Natural killer cell (primary cell): ENCODE results near the gene PHF2. TPM values are rescaled to one million over a fixed set of nuclear protein-coding genes. Genes with fewer than 3 reads are reported as not detected.
A peak's percentile ranks its signal among the peaks of the same experiment; 100 is the strongest.

Experiments
- ATAC-seq, 3 donors: fragments of 150-1000 bp in 2 of 3; fragments of 200-7000 bp in 1 of 3; cut with Tn5 transposase; 1 replicate in 1 of 3; 2 replicates in 2 of 3; pipeline ENCODE4 v1.10.0; 2021; ENCODE audit warnings: mild to moderate bottlenecking in 2 of 3, moderate library complexity in 2 of 3
- DNase-seq, 2 donors: peaks; one replicate each; pipeline versions ENCODE4 v3.0.0 to v3.0.0-alpha.2; 2013 to 2021; ENCODE audit warnings: mixed read lengths in 1 of 2
- H3K27ac ChIP-seq: one replicate; pipeline ENCODE4 v1.5.1; 2013; ENCODE audit warnings: mild to moderate bottlenecking, low read length
- H3K27me3 ChIP-seq: one replicate; pipeline ENCODE4 v1.6.1; 2013; ENCODE audit warnings: low read length; ENCODE audit not compliant: control insufficient read depth, insufficient read depth
- H3K36me3 ChIP-seq: one replicate; pipeline ENCODE4 v1.6.1; 2013; ENCODE audit warnings: low read length; ENCODE audit not compliant: control insufficient read depth, insufficient read depth
- H3K4me1 ChIP-seq: one replicate; pipeline ENCODE4 v1.6.1; 2013; ENCODE audit warnings: low read length; ENCODE audit not compliant: control insufficient read depth, insufficient read depth
- H3K4me3 ChIP-seq: one replicate; pipeline ENCODE4 v1.5.1; 2013; ENCODE audit warnings: low read length
- H3K9me3 ChIP-seq: one replicate; pipeline ENCODE4 v1.6.1; 2013; ENCODE audit warnings: low read length; ENCODE audit not compliant: control insufficient read depth, insufficient read depth
- H3K27ac Mint-ChIP-seq, 2 donors: one replicate each; pipeline ENCODE4 v1.8.0; 2022; ENCODE audit warnings: mild to moderate bottlenecking in 2 of 2, mixed read lengths in 2 of 2, moderate library complexity in 1 of 2
- H3K27me3 Mint-ChIP-seq, 2 donors: one replicate each; pipeline ENCODE4 v1.8.0; 2022; ENCODE audit warnings: low read depth in 2 of 2, mixed read lengths in 2 of 2
- H3K36me3 Mint-ChIP-seq: one replicate; pipeline ENCODE4 v1.8.0; 2022; ENCODE audit warnings: mixed read lengths
- H3K4me1 Mint-ChIP-seq, 2 donors: one replicate each; pipeline ENCODE4 v1.8.0; 2022; ENCODE audit warnings: mixed read lengths in 2 of 2
- H3K4me3 Mint-ChIP-seq: one replicate; pipeline ENCODE4 v1.8.0; 2022; ENCODE audit warnings: mild to moderate bottlenecking, moderate library complexity, mixed read lengths
- H3K9me3 Mint-ChIP-seq, 2 donors: one replicate each; pipeline ENCODE4 v1.8.0; 2022; ENCODE audit warnings: mixed read lengths in 2 of 2
- WGBS: methylation state at CpG from one replicate; pipeline ENCODE4 v1.1.7; 2013; ENCODE audit warnings: missing lambda C conversion rate; ENCODE audit not compliant: insufficient coverage; 5-methylcytosine and 5-hydroxymethylcytosine counted together
- intact Hi-C: fragments of 100-400 bp; cut with micrococcal nuclease; formaldehyde crosslinking; loops from one replicate; pipeline ENCODE4 v1.14.2; 2022
- total RNA-seq, 4 donors: library from RNA; stranded (reverse); fragments of 120-200 nt in 1 of 4; gene quantifications; one replicate each; pipeline versions ENCODE4 v1.2.3 to v1.2.4, GENCODE V29; 2013 to 2022
- TF ChIP-seq, protein P1 (sequence below): fragments of 200-600 bp; IDR thresholded peaks from one replicate; pipeline ENCODE4 v1.8.0; 2022; ENCODE audit warnings: antibody characterized with exemption

PHF2 gene
- total RNA-seq, 3 donors from 2014 or later (not counting 1 experiment from before 2014, with no cell fraction given), result 24.8 to 28.1 (median 26.4) TPM

DNA sequence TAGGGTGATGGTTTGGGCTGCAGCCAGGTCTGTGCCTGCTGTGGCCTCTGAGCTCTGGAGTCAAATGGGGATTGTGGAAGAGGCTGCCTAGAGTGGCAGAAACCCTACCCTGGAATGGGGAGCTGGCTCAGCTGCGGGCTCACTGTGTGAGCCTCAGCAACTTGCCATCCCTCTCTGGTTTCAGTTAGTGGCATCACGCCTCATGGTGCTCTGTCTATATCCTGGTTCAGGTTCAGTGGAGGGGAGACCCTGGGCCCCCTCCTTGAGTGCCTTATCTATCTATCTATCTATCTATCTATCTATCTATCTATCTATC lies 132.6 kb downstream of the PHF2 start:
- Mint-ChIP-seq H3K36me3 (peaks cover 5% of the 10 kb centered on the region), H3K27ac (no peak overlapping the region), H3K4me3 (no peak overlapping the region), H3K27me3 (peaks cover 4 to 23% of the 10 kb centered on the region in 2 donors), H3K4me1 (no peaks in the 10 kb centered on the region), H3K9me3 (peaks cover 0 to 3% of the 10 kb centered on the region in 2 donors)
- no peaks in the 10 kb centered on the region for H3K9me3 ChIP-seq
- no peaks in the 10 kb centered on the region for H3K4me1 ChIP-seq
- no peak overlapping the region for H3K4me3 ChIP-seq
- WGBS, result 91% methylated on average over 2 of the region's 2 CpGs
- H3K27me3 ChIP-seq, result peaks cover 2% of the 10 kb centered on the region
- no peaks in the 10 kb centered on the region for H3K36me3 ChIP-seq
- intact Hi-C loops, result no loop called here
- TF ChIP-seq, protein P1, sequence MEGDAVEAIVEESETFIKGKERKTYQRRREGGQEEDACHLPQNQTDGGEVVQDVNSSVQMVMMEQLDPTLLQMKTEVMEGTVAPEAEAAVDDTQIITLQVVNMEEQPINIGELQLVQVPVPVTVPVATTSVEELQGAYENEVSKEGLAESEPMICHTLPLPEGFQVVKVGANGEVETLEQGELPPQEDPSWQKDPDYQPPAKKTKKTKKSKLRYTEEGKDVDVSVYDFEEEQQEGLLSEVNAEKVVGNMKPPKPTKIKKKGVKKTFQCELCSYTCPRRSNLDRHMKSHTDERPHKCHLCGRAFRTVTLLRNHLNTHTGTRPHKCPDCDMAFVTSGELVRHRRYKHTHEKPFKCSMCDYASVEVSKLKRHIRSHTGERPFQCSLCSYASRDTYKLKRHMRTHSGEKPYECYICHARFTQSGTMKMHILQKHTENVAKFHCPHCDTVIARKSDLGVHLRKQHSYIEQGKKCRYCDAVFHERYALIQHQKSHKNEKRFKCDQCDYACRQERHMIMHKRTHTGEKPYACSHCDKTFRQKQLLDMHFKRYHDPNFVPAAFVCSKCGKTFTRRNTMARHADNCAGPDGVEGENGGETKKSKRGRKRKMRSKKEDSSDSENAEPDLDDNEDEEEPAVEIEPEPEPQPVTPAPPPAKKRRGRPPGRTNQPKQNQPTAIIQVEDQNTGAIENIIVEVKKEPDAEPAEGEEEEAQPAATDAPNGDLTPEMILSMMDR, result no peak
- DNase-seq, result no peak
- no peak overlapping the region for H3K27ac ChIP-seq
- no peak for ATAC-seq

GRCh38 chr9:93709600-93710369 lies 133.4 kb downstream of the PHF2 start:
- DNase-seq, result no peak
- no peak overlapping the region for H3K27ac ChIP-seq
- H3K4me3 ChIP-seq, result no peak overlapping the region
- no peaks in the 10 kb centered on the region for H3K4me1 ChIP-seq
- intact Hi-C loops, result no loop called here
- peaks cover 4% of the 10 kb centered on the region for H3K27me3 ChIP-seq
- Mint-ChIP-seq H3K9me3 (no peaks in the 10 kb centered on the region), H3K36me3 (no peaks in the 10 kb centered on the region), H3K4me1 (no peaks in the 10 kb centered on the region), H3K4me3 (no peak overlapping the region), H3K27ac (no peak overlapping the region), H3K27me3 (peaks cover 4 to 15% of the 10 kb centered on the region in 2 donors)
- 100% methylated on average over 2 of the region's 2 CpGs for WGBS
- TF ChIP-seq, protein P1, result no peak
- H3K36me3 ChIP-seq, result no peaks in the 10 kb centered on the region
- ATAC-seq, result no peak
- no peaks in the 10 kb centered on the region for H3K9me3 ChIP-seq

DNA sequence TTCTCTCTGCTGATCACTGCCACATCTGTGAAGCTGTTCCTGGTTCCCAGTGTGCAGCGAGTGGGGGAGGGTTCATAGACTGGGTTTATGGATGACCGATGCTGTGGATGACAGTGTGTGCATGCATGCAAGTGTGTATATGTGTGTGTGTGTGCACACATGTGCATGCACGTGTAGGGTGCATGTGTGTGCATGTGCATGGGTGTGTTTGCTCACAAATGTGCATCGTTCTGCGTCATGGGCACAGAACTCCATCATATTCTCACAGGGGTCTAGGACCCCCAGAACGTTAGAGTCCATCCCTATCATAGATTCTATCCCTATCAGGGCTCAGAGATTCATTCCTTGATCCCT lies 134.0 kb downstream of the PHF2 start:
- DNase-seq, result no peak
- Histone ChIP-seq H3K4me3 (no peak overlapping the region), H3K36me3 (no peaks in the 10 kb centered on the region), H3K4me1 (no peaks in the 10 kb centered on the region), H3K9me3 (no peaks in the 10 kb centered on the region), H3K27ac (no peak overlapping the region), H3K27me3 (peaks cover 4% of the 10 kb centered on the region)
- WGBS, result 85% methylated on average over 6 of the region's 6 CpGs
- Mint-ChIP-seq H3K27me3 (peaks cover 6 to 9% of the 10 kb centered on the region in 2 donors), H3K4me1 (no peaks in the 10 kb centered on the region), H3K36me3 (no peaks in the 10 kb centered on the region), H3K27ac (no peak overlapping the region), H3K9me3 (no peaks in the 10 kb centered on the region), H3K4me3 (no peak overlapping the region)
- TF ChIP-seq, protein P1, result no peak
- ATAC-seq, result peak in 1 of 3 donors; percentile 19
- intact Hi-C loops, result no loop called here

DNA sequence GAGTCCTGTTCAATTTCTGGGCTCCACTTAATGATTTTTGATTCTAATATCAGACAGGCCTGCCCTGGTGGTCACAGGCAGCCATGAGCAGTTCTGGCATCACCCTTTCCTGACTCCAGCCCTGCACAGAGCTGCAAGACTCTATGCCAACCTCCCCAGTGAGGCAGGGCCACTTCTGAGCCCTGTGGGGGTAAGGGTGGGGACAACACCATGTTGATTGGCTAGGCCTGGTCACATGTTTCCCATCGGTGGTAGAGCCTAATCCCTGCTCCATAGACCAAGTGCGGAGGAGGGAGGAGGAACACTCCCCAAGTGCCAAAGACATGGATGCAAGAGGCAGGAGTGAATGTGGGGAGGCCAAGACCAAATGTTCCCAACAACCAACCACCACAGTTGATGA lies 134.6 kb downstream of the PHF2 start:
- Mint-ChIP-seq H3K4me1 (no peaks in the 10 kb centered on the region), H3K27ac (no peak overlapping the region), H3K9me3 (no peaks in the 10 kb centered on the region), H3K27me3 (peaks cover 2 to 6% of the 10 kb centered on the region in 2 donors), H3K4me3 (no peak overlapping the region), H3K36me3 (no peaks in the 10 kb centered on the region)
- H3K36me3 ChIP-seq, result no peaks in the 10 kb centered on the region
- H3K4me3 ChIP-seq, result no peak overlapping the region
- no peaks in the 10 kb centered on the region for H3K9me3 ChIP-seq
- WGBS, result 100% methylated on average over 2 of the region's 2 CpGs
- no peak for DNase-seq
- no peak overlapping the region for H3K27ac ChIP-seq
- TF ChIP-seq, protein P1, result no peak
- intact Hi-C loops, result no loop called here
- H3K27me3 ChIP-seq, result peaks cover 4% of the 10 kb centered on the region
- ATAC-seq, result no peak
- no peaks in the 10 kb centered on the region for H3K4me1 ChIP-seq
